IPS-20b (cell line): ENCODE measurements around the gene CCKAR.

ENCODE experiments used
- H3K27ac ChIP-seq: one replicate; pipeline ENCODE4 v1.5.1; 2013; ENCODE audit warnings: low read length
- H3K27me3 ChIP-seq: 2 replicates; pipeline ENCODE4 v1.6.1; 2013; ENCODE audit warnings: mild to moderate bottlenecking, low read length, inconsistent platforms; ENCODE audit not compliant: insufficient read depth
- H3K36me3 ChIP-seq: 2 replicates; pipeline ENCODE4 v1.6.1; 2013; ENCODE audit warnings: low read depth, mild to moderate bottlenecking, inconsistent platforms, low read length, moderate library complexity; ENCODE audit not compliant: insufficient read depth
- H3K4me1 ChIP-seq: 2 replicates; pipeline ENCODE4 v1.6.1; 2013; ENCODE audit warnings: mild to moderate bottlenecking, control low read depth, inconsistent platforms, low read length, moderate library complexity; ENCODE audit not compliant: insufficient read depth
- H3K4me3 ChIP-seq: 2 replicates; pipeline ENCODE4 v1.5.1; 2013; ENCODE audit warnings: mild to moderate bottlenecking, low read length, inconsistent platforms
- H3K9ac ChIP-seq: 2 replicates; pipeline ENCODE4 v1.6.1; 2013; ENCODE audit warnings: low read depth, mild to moderate bottlenecking, inconsistent platforms, low read length, moderate library complexity
- H3K9me3 ChIP-seq: 2 replicates; pipeline ENCODE4 v1.6.1; 2013; ENCODE audit warnings: mild to moderate bottlenecking, low read depth, low read length, inconsistent platforms; ENCODE audit not compliant: insufficient read depth

The CCKAR gene

DNA sequence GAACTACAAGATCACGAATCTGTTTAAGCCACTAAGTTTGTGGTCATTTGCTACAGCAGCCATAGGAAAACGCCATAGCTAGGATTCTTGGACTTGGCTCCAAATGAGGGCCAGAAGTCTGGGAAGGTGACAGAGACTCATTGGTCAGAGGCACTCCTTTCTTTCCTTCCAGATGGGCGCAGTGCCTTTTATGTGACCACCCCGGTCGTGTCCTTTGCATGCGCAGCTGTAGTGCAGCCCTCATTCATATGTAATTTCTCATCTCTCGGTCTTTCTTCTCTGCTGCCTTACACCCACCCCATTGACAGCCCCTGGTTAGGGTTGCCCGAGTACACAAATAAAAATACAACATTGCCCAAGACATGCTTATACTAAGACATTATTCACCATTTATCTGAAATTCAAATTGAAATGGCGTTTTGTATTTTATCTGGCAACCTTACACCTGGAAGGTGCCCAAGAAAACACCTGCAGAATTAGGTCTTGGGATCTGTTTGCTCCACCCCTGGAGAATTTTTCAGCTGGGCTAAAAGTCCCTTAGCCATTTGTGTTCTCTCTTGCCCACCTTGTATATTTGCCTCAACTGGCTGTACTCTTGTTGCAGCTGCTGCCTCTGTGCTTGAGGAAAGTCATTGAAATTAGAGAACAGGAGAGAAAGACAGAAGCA lies 21.9 kb downstream of the CCKAR start:
- Histone ChIP-seq H3K9me3 (no peaks in the 10 kb centered on the region), H3K27me3 (no peaks in the 10 kb centered on the region), H3K4me3 (no peak overlapping the region), H3K9ac (no peak overlapping the region), H3K4me1 (no peaks in the 10 kb centered on the region; the same call in 1 of the 2 replicates), H3K27ac (no peak overlapping the region), H3K36me3 (no peaks in the 10 kb centered on the region)

DNA sequence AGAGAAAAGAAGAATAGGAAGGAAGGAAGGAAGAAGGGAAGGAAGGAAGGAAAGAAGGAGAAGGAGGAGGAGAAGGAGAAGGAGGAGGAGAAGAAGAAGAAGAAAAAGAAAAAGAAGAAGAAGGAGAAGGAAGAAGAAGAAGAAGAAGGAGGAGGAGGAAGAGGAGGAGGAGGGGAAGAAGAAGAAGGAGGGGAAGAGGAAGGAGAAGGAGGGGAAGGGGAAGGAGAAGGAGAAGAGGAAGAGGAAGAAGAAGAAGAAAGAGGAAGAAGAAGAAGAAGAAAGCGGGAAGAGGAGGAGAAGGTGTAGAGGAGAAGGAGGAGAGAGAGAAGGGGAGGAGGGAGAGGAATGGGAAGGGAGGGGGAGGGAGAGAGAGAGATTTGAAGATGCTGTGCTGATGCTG lies 22.6 kb downstream of the CCKAR start:
- Histone ChIP-seq H3K4me1 (no peaks in the 10 kb centered on the region; the same call in 1 of the 2 replicates), H3K36me3 (no peaks in the 10 kb centered on the region), H3K9ac (no peak overlapping the region), H3K4me3 (no peak overlapping the region), H3K27me3 (no peaks in the 10 kb centered on the region), H3K9me3 (no peaks in the 10 kb centered on the region), H3K27ac (no peak overlapping the region)

DNA sequence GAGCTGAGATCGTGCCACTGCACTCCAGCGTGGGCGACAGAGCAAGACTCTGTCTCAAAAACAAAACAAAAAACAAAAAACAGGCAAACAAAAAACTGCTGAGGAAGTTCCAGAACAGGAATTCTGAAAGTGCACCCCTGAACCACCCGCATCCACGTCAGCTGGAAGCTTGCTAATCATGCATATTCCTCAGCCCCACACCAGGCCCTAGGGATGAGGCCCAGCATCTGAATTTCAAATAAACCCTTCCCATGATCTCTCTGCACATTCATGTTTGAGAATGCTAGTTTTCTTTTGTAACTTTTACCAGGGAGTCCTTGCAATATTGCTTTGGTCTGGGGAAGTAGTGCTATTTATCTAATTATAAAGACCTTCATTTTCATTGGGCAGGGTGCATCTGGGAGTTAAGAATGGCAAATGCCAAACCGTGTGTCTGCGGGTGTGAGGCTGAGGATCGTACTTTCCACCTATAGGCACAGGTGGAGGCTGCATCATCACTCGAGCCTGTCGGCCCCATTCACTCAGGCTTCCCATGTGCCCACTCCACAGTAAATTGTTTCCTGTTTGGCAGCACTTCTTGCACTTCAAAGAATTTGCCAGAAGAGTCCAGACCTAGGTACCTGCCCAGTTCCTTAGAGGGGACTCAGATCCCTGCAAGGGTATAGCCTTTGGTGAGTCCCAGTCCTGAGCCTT lies 23.6 kb downstream of the CCKAR start:
- Histone ChIP-seq H3K4me3 (no peak overlapping the region), H3K4me1 (no peaks in the 10 kb centered on the region; the same call in 1 of the 2 replicates), H3K36me3 (no peaks in the 10 kb centered on the region), H3K27me3 (no peaks in the 10 kb centered on the region), H3K9me3 (no peaks in the 10 kb centered on the region), H3K9ac (no peak overlapping the region), H3K27ac (no peak overlapping the region)

DNA sequence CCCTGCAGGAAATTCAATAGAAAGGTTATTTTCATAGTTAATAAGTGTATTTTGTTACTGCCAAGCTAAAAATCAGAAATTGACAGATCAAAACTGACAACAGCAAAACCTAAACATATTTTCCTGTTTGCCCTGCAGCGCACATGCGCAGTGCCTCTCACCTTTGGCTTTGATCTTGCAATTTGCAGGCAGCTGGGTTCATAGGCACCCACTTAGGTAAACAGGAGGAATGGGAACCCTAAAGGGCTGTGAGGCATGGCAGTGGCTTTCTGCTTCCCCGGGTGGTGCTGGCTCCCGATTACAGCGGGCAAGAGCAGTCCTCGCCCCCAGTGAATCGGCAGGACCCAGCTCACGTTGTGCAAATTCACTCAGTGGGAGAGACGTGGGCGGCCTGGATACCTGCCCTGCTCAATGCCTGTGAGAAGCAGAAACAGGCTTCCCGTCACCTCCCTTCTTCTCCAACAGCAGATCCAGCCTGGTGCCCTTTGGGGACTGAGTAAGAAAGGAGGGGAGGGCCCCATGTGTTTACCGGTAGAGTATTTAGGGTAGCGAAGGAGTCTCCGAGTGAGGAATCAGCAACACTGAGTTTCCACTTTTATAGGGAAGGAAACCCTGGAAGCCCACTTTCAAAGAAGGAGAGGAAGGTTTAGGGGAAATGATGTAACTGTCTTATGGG lies 25.7 kb downstream of the CCKAR start:
- Histone ChIP-seq H3K9me3 (no peaks in the 10 kb centered on the region), H3K27me3 (no peaks in the 10 kb centered on the region), H3K9ac (no peak overlapping the region), H3K36me3 (no peaks in the 10 kb centered on the region), H3K27ac (no peak overlapping the region), H3K4me1 (no peaks in the 10 kb centered on the region; the same call in 1 of the 2 replicates), H3K4me3 (no peak overlapping the region)

DNA sequence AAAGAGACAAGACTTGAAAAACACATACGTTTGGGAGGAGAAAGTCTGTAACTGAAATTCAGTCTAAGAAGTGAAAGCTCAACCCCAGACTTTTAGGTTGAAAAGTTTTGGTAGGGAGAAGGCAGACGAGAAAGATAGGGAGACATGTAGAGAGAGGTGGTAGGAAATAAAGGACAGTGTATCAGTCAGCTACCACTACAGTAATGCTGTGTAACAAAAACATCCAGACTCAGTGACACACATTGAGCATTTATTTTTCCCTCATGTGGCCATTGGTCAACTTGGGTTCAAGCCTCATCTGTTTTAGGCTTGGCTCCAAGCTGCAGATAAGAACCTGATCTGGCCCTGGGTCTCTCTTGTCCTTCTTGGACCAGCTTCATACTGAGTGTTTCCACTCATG lies 26.9 kb downstream of the CCKAR start:
- Histone ChIP-seq H3K27me3 (no peaks in the 10 kb centered on the region), H3K4me3 (no peak overlapping the region), H3K27ac (no peak overlapping the region), H3K36me3 (no peaks in the 10 kb centered on the region), H3K9ac (no peak overlapping the region), H3K4me1 (no peaks in the 10 kb centered on the region; the same call in 1 of the 2 replicates), H3K9me3 (no peaks in the 10 kb centered on the region)

DNA sequence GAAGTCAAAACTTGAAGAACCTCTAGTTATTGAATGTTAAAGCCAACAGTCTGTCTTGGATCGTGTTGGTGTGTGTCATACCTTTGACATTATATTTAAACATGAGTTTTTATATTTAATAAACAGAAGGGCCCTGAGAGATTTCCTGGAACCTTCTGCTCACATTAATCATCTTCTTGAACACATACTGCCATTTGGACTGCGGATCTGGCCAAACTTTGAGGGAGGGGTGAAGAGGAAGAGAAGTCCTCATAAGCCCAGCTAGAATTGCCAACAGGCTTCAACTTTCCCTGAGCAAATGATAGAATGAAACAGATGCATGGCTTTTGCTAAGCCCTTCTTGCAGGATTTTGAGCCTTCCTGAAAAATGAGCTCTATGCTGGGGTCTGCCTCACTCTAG lies 27.4 kb downstream of the CCKAR start:
- Histone ChIP-seq H3K4me1 (no peaks in the 10 kb centered on the region; the same call in 1 of the 2 replicates), H3K9me3 (no peaks in the 10 kb centered on the region), H3K27ac (no peak overlapping the region), H3K9ac (no peak overlapping the region), H3K27me3 (no peaks in the 10 kb centered on the region), H3K4me3 (no peak overlapping the region), H3K36me3 (no peaks in the 10 kb centered on the region)

DNA sequence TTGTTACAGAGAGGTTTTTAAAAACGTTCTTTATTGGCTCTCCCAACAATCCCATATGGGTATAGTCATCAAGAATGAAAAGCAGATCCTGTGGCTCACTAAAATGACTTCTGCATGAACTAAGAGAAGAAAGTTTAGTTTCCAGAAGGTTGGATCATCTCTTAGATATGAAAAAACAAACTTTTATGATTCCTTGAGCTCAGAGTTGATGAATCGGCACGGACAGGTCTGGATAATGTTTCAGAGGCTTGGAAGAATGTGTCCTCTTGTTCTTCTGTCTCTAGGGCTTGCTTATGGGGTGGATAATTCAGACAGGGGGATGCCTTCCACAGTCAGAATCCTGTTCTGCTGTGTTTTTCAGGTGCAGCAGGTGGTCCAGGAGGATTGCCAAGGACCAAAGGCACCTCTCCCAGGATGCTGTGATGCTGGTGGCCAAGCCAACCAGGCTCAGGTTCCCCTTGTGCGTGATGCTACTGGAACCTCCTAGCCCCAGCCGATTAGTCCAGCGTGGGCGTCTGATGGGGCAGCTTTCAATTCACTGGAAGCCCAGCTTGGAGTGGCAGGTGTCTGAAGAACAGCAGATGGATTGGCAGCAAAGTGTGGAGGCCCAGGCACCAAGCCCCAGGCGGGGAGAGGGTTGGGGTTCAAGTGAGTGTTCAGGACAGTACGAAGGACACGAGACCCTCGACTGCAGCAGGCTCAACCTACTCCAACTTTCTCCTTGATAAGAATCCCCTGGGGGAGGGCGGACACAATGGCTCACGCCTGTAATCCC lies 30.3 kb downstream of the CCKAR start:
- Histone ChIP-seq H3K27me3 (no peaks in the 10 kb centered on the region), H3K9ac (no peak overlapping the region), H3K36me3 (no peaks in the 10 kb centered on the region), H3K4me3 (no peak overlapping the region), H3K9me3 (no peaks in the 10 kb centered on the region), H3K27ac (no peak overlapping the region), H3K4me1 (no peaks in the 10 kb centered on the region)

DNA sequence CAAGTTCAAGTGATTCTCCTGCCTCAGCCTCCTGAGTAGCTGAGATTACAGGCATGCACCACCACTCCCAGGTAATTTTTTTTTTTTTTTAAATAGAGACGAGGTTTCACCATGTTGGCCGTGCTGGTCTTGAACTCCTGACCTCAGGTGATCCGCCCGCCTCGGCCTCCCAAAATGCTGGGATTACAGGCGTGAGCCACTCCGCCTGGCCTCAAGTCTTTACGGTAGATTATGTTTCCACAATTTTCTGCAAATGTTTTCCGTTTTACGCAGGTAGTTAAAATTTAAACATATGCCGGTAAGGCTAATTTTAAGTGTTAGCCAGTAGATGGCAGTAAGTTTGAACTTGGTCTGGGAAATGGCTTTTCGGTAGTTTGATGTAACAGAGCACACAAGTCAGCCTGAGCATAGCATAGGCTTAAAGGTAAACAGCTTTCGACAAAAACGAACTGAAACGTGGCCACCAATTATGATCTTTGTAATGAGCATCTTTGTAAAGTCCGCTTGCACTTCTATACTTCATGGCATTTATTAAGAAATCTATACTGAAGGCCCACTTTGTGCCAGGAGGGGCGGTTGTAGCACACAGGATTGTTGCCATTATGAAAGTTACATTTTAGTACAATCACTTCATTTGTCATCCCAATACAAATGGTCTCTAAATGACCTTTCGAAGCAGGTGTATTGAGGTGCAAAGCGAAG lies 31.1 kb downstream of the CCKAR start:
- Histone ChIP-seq H3K9ac (no peak overlapping the region), H3K4me1 (no peaks in the 10 kb centered on the region), H3K27me3 (no peaks in the 10 kb centered on the region), H3K4me3 (no peak overlapping the region), H3K9me3 (no peaks in the 10 kb centered on the region; the same call in 1 of the 2 replicates), H3K27ac (no peak overlapping the region), H3K36me3 (no peaks in the 10 kb centered on the region)

DNA sequence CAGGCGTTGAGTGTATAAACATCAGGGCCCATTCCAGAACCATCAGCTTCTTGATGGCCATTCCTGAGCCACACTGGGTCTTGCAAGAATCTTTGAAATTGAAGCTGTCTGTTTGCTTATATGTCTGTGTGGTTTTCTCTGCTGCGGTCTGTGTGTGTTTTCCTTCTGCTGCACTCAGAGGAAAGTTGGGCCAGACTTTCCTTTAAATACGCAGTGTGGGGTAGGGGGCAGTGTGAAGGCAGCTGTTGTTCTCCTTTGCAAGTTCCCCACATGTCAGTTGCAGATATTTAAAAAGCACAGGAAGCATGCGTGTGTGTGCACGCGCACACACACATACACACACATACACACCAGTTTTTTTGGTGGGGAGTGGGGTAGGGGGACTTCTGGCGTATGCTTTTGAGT lies 32.1 kb downstream of the CCKAR start:
- H3K9ac ChIP-seq: no peak overlapping the region
- no peaks in the 10 kb centered on the region for H3K4me1 ChIP-seq
- no peaks in the 10 kb centered on the region for H3K27me3 ChIP-seq
- no peak overlapping the region for H3K27ac ChIP-seq
- H3K36me3 ChIP-seq: no peaks in the 10 kb centered on the region
- H3K9me3 ChIP-seq: no peaks in the 10 kb centered on the region; the same call in 1 of the 2 replicates
- no peak overlapping the region for H3K4me3 ChIP-seq

DNA sequence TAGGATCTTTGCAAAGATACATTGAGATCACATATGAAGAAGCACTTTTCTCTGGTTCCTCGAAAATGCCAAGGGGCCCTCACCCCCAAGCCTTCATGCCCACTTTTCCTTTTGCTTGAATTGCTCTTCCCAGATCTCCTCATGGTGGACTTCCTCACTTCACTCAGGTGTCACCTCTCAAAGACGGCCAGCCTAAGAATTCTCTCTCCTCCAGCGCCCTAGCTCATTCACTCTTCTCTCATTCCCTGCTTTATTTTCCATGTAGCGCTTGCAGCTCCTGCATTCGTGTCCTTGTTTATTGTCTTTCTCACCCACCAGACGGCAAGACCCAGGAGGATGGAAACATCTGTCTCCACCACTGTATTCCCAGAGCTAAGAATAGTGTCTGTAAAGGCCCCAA lies 32.9 kb downstream of the CCKAR start:
- no peaks in the 10 kb centered on the region for H3K36me3 ChIP-seq
- no peaks in the 10 kb centered on the region for H3K27me3 ChIP-seq
- no peak overlapping the region for H3K9ac ChIP-seq
- no peak overlapping the region for H3K27ac ChIP-seq
- no peaks in the 10 kb centered on the region; the same call in 1 of the 2 replicates for H3K9me3 ChIP-seq
- no peak overlapping the region for H3K4me3 ChIP-seq
- peaks cover 4% of the 10 kb centered on the region; the same call in 1 of the 2 replicates for H3K4me1 ChIP-seq

DNA sequence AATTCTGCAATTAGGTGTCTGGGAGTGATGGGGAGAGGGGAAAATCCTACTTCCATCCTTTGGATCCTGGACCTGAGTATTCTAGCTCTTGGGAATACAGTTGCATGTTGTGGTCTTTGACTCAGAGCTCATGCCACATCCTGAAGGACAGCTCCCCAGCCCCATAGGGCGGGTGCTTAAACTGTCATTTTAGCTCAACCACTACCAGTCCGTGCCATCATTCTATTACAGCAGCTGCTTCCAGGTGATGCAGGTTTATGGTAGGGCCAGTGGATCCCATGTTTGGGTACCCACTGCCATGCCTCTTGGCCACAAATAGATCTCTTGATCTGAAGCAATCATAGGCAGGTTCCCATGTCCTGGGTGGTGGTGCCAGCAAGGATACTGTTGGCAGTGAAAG lies 34.7 kb downstream of the CCKAR start:
- Histone ChIP-seq H3K27ac (no peak overlapping the region), H3K9me3 (no peaks in the 10 kb centered on the region; the same call in 1 of the 2 replicates), H3K9ac (no peak overlapping the region), H3K4me1 (peaks cover 9% of the 10 kb centered on the region; the same call in 1 of the 2 replicates), H3K27me3 (no peaks in the 10 kb centered on the region), H3K4me3 (no peak overlapping the region), H3K36me3 (no peaks in the 10 kb centered on the region)
